Measurements from ENCODE around the gene REEP1. TPM values are rescaled to one million over a fixed set of nuclear protein-coding genes. Genes with fewer than 3 reads are reported as not detected.
A peak's percentile ranks its signal among the peaks of the same experiment; 100 is the strongest.

The REEP1 gene
- total and polyA plus RNA-seq, 2 experiments from 2014 or later: 21.5 to 26.5 TPM

GRCh38 chr2:86336675-86337243 lies 667 bp downstream of the REEP1 start:
- Histone ChIP-seq H4K20me1 (ENCODE audit: insufficient read depth, poor library complexity, severe bottlenecking) (no peaks in the 10 kb centered on the region), H3K9me2 (replicated peaks; ENCODE audit: insufficient read depth) (no peaks in the 10 kb centered on the region), H3K79me2 (no peaks in the 10 kb centered on the region), H2AFZ (peak overlapping the region; percentile 56), H3K9me3 (ENCODE audit: low read depth) (no peaks in the 10 kb centered on the region), H3K4me1 (ENCODE audit: insufficient read depth) (peaks cover 4% of the 10 kb centered on the region), H3K4me3 (peak overlapping the region; percentile 94), H3K4me2 (peak overlapping the region; percentile 97), H3K27ac (peak overlapping the region; percentile 31), H3K27me3 (peaks cover 42% of the 10 kb centered on the region), H3K36me3 (replicated peaks; ENCODE audit: insufficient read depth, low read depth) (no peaks in the 10 kb centered on the region)
- DNase-seq (ENCODE audit: low spot score): peak; percentile 46
- TF ChIP-seq EZH2 (IDR thresholded peaks at IDR 0.05; ENCODE audit: borderline replicate concordance): no peak
- peak; percentile 31 for TF ChIP-seq EZH2phosphoT487 (IDR thresholded peaks at IDR 0.05; ENCODE audit: low read depth, severe bottlenecking, unreplicated experiment)
- WGBS (ENCODE audit: low lambda C conversion rate, missing lambda C conversion rate): 2% methylated on average over 36 of the region's 45 CpGs

GRCh38 chr2:86335865-86336674 lies 1.4 kb downstream of the REEP1 start:
- no peaks in the 10 kb centered on the region for H3K9me3 ChIP-seq (ENCODE audit: low read depth)
- no peaks in the 10 kb centered on the region for H4K20me1 ChIP-seq (ENCODE audit: insufficient read depth, poor library complexity, severe bottlenecking)
- H3K4me2 ChIP-seq: peak overlapping the region; percentile 97
- peaks cover 42% of the 10 kb centered on the region for H3K27me3 ChIP-seq
- H3K4me1 ChIP-seq (ENCODE audit: insufficient read depth): peaks cover 4% of the 10 kb centered on the region
- no peaks in the 10 kb centered on the region for H3K79me2 ChIP-seq
- H3K27ac ChIP-seq: no peak overlapping the region
- H2AFZ ChIP-seq: no peak overlapping the region
- TF ChIP-seq EZH2 (IDR thresholded peaks at IDR 0.05; ENCODE audit: borderline replicate concordance) (no peak), EZH2phosphoT487 (IDR thresholded peaks at IDR 0.05; ENCODE audit: low read depth, severe bottlenecking, unreplicated experiment) (no peak), CTCF (IDR thresholded peaks at IDR 0.05; ENCODE audit: poor library complexity) (no peak)
- H3K36me3 ChIP-seq (replicated peaks; ENCODE audit: insufficient read depth, low read depth): no peaks in the 10 kb centered on the region
- peak overlapping the region; percentile 94 for H3K4me3 ChIP-seq
- H3K9me2 ChIP-seq (replicated peaks; ENCODE audit: insufficient read depth): no peaks in the 10 kb centered on the region
- no peak for DNase-seq (ENCODE audit: low spot score)
- WGBS (ENCODE audit: low lambda C conversion rate, missing lambda C conversion rate): 49% methylated on average over 15 of the region's 15 CpGs

GRCh38 chr2:86333378-86333777 lies 4.0 kb downstream of the REEP1 start:
- DNase-seq (ENCODE audit: low spot score): no peak

More at GRCh38 chr2:86333378-86333777, 4.0 kb downstream of the REEP1 start:
- no peaks in the 10 kb centered on the region for H3K9me3 ChIP-seq (ENCODE audit: low read depth)
- H3K4me1 ChIP-seq (ENCODE audit: insufficient read depth): peaks cover 4% of the 10 kb centered on the region
- WGBS (ENCODE audit: low lambda C conversion rate, missing lambda C conversion rate): 52% methylated on average over 2 of the region's 2 CpGs
- no peak overlapping the region for H2AFZ ChIP-seq
- no peaks in the 10 kb centered on the region for H4K20me1 ChIP-seq (ENCODE audit: insufficient read depth, poor library complexity, severe bottlenecking)
- H3K4me3 ChIP-seq: no peak overlapping the region
- H3K79me2 ChIP-seq: no peaks in the 10 kb centered on the region
- peaks cover 19% of the 10 kb centered on the region for H3K27me3 ChIP-seq
- H3K27ac ChIP-seq: no peak overlapping the region
- H3K36me3 ChIP-seq (replicated peaks; ENCODE audit: insufficient read depth, low read depth): no peaks in the 10 kb centered on the region
- no peak overlapping the region for H3K4me2 ChIP-seq
- H3K9me2 ChIP-seq (replicated peaks; ENCODE audit: insufficient read depth): no peaks in the 10 kb centered on the region
- TF ChIP-seq CTCF (IDR thresholded peaks at IDR 0.05; ENCODE audit: poor library complexity) (no peak), EZH2phosphoT487 (IDR thresholded peaks at IDR 0.05; ENCODE audit: low read depth, severe bottlenecking, unreplicated experiment) (no peak), EZH2 (IDR thresholded peaks at IDR 0.05; ENCODE audit: borderline replicate concordance) (no peak)

All from hepatocyte (in vitro differentiated cells).